Brain microvascular endothelial cell (primary cell): ENCODE measurements around the gene DPP10.

Experiments used
- DNase-seq: peaks from one replicate; pipeline ENCODE4 v3.0.0-alpha.2; 2020
- H3K27ac ChIP-seq: fragments of 250-450 bp; sonication (Bioruptor Pico); 2 replicates; pipeline ENCODE4 v1.5.1; 2020; ENCODE audit warnings: mild to moderate bottlenecking, moderate library complexity
- H3K27me3 ChIP-seq: fragments of 250-450 bp; sonication (Bioruptor Pico); replicated peaks from 2 replicates; pipeline ENCODE4 v1.5.1; 2020; ENCODE audit warnings: mild to moderate bottlenecking
- H3K36me3 ChIP-seq: fragments of 250-450 bp; sonication (Bioruptor Pico); replicated peaks from 2 replicates; pipeline ENCODE4 v1.5.1; 2020; ENCODE audit warnings: mild to moderate bottlenecking
- H3K4me3 ChIP-seq: 2 replicates; pipeline ENCODE4 v1.5.1; 2011; ENCODE audit warnings: low read depth, mild to moderate bottlenecking, control low read depth, low read length, moderate library complexity
- in situ Hi-C: cut with HindIII; loops from 2 replicates; pipeline ENCODE4 v1.10.0; 2017; ENCODE audit warnings: low sequenced_read_pairs, low pct_ligation_motif_present
- TF ChIP-seq, protein P1 (sequence below): IDR thresholded peaks from 2 replicates; pipeline ENCODE4 v1.5.1; 2011; ENCODE audit warnings: low read depth, mild to moderate bottlenecking, moderate library complexity, low read length, control low read depth, inconsistent platforms; ENCODE audit errors: missing control alignments

Gene DPP10

GRCh38 chr2:114424699-114425098, 17.7 kb upstream of the DPP10 start:
- no peak for DNase-seq
- TF ChIP-seq, protein P1, sequence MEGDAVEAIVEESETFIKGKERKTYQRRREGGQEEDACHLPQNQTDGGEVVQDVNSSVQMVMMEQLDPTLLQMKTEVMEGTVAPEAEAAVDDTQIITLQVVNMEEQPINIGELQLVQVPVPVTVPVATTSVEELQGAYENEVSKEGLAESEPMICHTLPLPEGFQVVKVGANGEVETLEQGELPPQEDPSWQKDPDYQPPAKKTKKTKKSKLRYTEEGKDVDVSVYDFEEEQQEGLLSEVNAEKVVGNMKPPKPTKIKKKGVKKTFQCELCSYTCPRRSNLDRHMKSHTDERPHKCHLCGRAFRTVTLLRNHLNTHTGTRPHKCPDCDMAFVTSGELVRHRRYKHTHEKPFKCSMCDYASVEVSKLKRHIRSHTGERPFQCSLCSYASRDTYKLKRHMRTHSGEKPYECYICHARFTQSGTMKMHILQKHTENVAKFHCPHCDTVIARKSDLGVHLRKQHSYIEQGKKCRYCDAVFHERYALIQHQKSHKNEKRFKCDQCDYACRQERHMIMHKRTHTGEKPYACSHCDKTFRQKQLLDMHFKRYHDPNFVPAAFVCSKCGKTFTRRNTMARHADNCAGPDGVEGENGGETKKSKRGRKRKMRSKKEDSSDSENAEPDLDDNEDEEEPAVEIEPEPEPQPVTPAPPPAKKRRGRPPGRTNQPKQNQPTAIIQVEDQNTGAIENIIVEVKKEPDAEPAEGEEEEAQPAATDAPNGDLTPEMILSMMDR, result no peak
- Histone ChIP-seq H3K27me3 (no peaks in the 10 kb centered on the region), H3K36me3 (no peaks in the 10 kb centered on the region), H3K4me3 (no peak overlapping the region), H3K27ac (no peak overlapping the region)
- in situ Hi-C loops, result no loop called here

DNA sequence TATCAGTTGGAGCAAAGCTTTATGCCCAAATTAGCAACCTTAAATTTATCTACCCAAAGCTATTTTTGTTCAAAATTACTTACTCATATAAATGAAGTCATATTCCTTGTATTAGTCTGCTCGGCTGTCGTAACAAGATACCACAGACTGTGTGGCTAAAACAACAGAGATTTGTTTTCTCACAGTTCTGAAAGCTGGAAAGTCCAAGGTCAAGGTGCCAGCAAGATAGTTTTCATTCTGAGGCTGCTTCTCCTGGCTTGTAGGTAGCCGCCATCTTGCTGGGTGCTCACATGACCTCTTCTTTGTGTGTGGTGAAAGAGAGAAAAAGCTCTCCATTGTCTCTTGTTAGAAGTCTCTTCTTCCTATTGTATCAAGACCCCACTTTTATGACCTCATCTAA, 15.7 kb upstream of the DPP10 start:
- no peaks in the 10 kb centered on the region for H3K36me3 ChIP-seq
- H3K4me3 ChIP-seq, result no peak overlapping the region
- H3K27me3 ChIP-seq, result no peaks in the 10 kb centered on the region
- H3K27ac ChIP-seq, result no peak overlapping the region
- DNase-seq, result no peak
- in situ Hi-C loops, result no loop called here
- TF ChIP-seq, protein P1, result no peak

DNA sequence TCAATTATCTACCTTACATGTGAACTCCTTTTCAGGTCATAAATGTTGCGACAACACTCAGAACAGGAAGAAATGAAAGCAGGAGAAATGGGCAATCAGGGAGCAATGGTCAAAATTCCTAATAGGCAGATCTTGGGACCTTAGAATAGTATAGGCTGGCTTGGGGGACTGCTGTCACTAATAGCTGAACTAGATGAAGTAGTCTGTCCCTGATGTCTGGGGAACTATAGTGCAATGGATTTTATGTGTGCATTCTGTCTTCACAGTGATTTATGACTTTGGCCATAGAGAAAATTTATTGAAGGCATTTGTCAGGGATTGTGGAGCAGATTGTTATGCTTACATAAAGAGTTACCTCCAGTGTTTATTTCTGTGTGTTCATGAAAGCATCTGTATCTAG, 6.1 kb upstream of the DPP10 start:
- H3K27ac ChIP-seq, result no peak overlapping the region
- H3K36me3 ChIP-seq, result no peaks in the 10 kb centered on the region
- H3K27me3 ChIP-seq, result no peaks in the 10 kb centered on the region
- H3K4me3 ChIP-seq, result no peak overlapping the region
- no peak for DNase-seq
- TF ChIP-seq, protein P1, result no peak
- in situ Hi-C loops, result no loop called here

GRCh38 chr2:114446571-114446970, 4.1 kb downstream of the DPP10 start:
- DNase-seq, result no peak
- TF ChIP-seq, protein P1, result no peak
- in situ Hi-C loops, result no loop called here
- H3K27me3 ChIP-seq, result no peaks in the 10 kb centered on the region
- H3K36me3 ChIP-seq, result no peaks in the 10 kb centered on the region
- no peak overlapping the region for H3K4me3 ChIP-seq
- H3K27ac ChIP-seq, result no peak overlapping the region

DNA sequence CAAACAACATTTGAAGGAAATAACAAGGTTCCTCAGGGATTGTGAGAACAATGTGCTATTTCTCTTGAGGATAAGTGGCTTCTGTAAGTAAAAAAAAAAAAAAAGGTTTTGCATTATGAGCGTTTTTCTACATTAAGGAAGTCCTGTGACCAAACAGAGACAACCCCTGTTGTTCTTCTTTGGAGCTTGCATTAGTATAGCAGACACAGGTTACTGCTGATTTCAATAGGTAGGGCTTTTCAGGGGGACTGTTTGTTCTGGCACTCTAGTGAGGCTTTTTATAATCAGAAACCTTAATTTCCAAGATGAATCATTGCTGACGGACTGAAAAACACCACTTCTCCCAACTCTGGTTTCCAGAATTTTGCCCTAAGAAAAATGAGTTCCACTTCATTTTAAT, 8.2 kb downstream of the DPP10 start:
- no peak overlapping the region for H3K4me3 ChIP-seq
- H3K36me3 ChIP-seq, result no peaks in the 10 kb centered on the region
- no peak for DNase-seq
- H3K27ac ChIP-seq, result no peak overlapping the region
- in situ Hi-C loops, result no loop called here
- TF ChIP-seq, protein P1, result no peak
- no peaks in the 10 kb centered on the region for H3K27me3 ChIP-seq

GRCh38 chr2:114456566-114456965, 14.1 kb downstream of the DPP10 start:
- TF ChIP-seq, protein P1, result no peak
- H3K36me3 ChIP-seq, result no peaks in the 10 kb centered on the region
- no peaks in the 10 kb centered on the region for H3K27me3 ChIP-seq
- in situ Hi-C loops, result no loop called here
- H3K4me3 ChIP-seq, result no peak overlapping the region
- DNase-seq, result no peak
- no peak overlapping the region for H3K27ac ChIP-seq
